Measurements from ENCODE around the gene RABGAP1L. TPM values are rescaled to one million over a fixed set of nuclear protein-coding genes. Genes with fewer than 3 reads are reported as not detected.
"Not testable (repeated sequence)": the region's sequence is repeated elsewhere in the genome, so short reads cannot be mapped to it uniquely, and the experiment has no call there.

Gene RABGAP1L
- total and polyA plus RNA-seq, 2 donors from 2014 or later, result 16.2 to 48.5 TPM

- no peak for TF ChIP-seq CTCF (IDR thresholded peaks at IDR 0.05; ENCODE audit: borderline replicate concordance, extremely low read depth, insufficient read depth)
- intact Hi-C loops (cut with DNase I), result no loop called here
- no peaks in the 10 kb centered on the region for H3K27me3 ChIP-seq (ENCODE audit: control insufficient read depth, insufficient read depth, low read length)
- DNase-seq (no peak), FAIRE-seq (no peak)
- H3K9me3 ChIP-seq (ENCODE audit: control insufficient read depth in 2 of 3, insufficient read depth in 1 of 3, low read length in 3 of 3), result peaks cover 0 to 9% (median 2%) of the 10 kb centered on the region in 3 donors
- no peak overlapping the region for H3K9ac ChIP-seq (ENCODE audit: low read length in 3 of 3)
- H3K4me3 ChIP-seq (ENCODE audit: low read length in 3 of 3), result no peak overlapping the region
- H3K36me3 ChIP-seq (ENCODE audit: control insufficient read depth in 2 of 3, insufficient read depth in 3 of 3, low read length in 3 of 3), result no peaks in the 10 kb centered on the region
- no peaks in the 10 kb centered on the region for H3K4me1 ChIP-seq (ENCODE audit: control insufficient read depth in 2 of 3, insufficient read depth in 2 of 3, low read depth in 1 of 3, low read length in 3 of 3)
- no peak overlapping the region for H3K27ac ChIP-seq (ENCODE audit: low read depth in 2 of 2, low read length in 2 of 2)
Measured at GRCh38 chr1:174531751-174532150, 372.4 kb downstream of the RABGAP1L start.

- H3K27me3 ChIP-seq (ENCODE audit: control insufficient read depth, insufficient read depth, low read length), result no peaks in the 10 kb centered on the region
- intact Hi-C loops (cut with DNase I), result no loop called here
- no peak for DNase-seq
- no peak for FAIRE-seq
- no peaks in the 10 kb centered on the region for H3K4me1 ChIP-seq (ENCODE audit: control insufficient read depth in 2 of 3, insufficient read depth in 2 of 3, low read depth in 1 of 3, low read length in 3 of 3)
- H3K9me3 ChIP-seq (ENCODE audit: control insufficient read depth in 2 of 3, insufficient read depth in 1 of 3, low read length in 3 of 3), result peaks cover 0 to 9% (median 2%) of the 10 kb centered on the region in 3 donors
- no peaks in the 10 kb centered on the region for H3K36me3 ChIP-seq (ENCODE audit: control insufficient read depth in 2 of 3, insufficient read depth in 3 of 3, low read length in 3 of 3)
- H3K9ac ChIP-seq (ENCODE audit: low read length in 3 of 3), result no peak overlapping the region
- TF ChIP-seq CTCF (IDR thresholded peaks at IDR 0.05; ENCODE audit: borderline replicate concordance, extremely low read depth, insufficient read depth), result no peak
- H3K27ac ChIP-seq (ENCODE audit: low read depth in 2 of 2, low read length in 2 of 2), result no peak overlapping the region
- H3K4me3 ChIP-seq (ENCODE audit: low read length in 3 of 3), result no peak overlapping the region
Measured at GRCh38 chr1:174534789-174535188, 375.5 kb downstream of the RABGAP1L start.

- Histone ChIP-seq H3K9ac (ENCODE audit: low read length in 3 of 3) (no peak overlapping the region), H3K36me3 (ENCODE audit: control insufficient read depth in 2 of 3, insufficient read depth in 3 of 3, low read length in 3 of 3) (no peaks in the 10 kb centered on the region), H3K9me3 (ENCODE audit: control insufficient read depth in 2 of 3, insufficient read depth in 1 of 3, low read length in 3 of 3) (peaks cover 0 to 9% (median 2%) of the 10 kb centered on the region in 3 donors), H3K4me3 (ENCODE audit: low read length in 3 of 3) (no peak overlapping the region), H3K27ac (ENCODE audit: low read depth in 2 of 2, low read length in 2 of 2) (no peak overlapping the region), H3K4me1 (ENCODE audit: control insufficient read depth in 2 of 3, insufficient read depth in 2 of 3, low read depth in 1 of 3, low read length in 3 of 3) (no peaks in the 10 kb centered on the region), H3K27me3 (ENCODE audit: control insufficient read depth, insufficient read depth, low read length) (no peaks in the 10 kb centered on the region)
- intact Hi-C loops (cut with DNase I), result no loop called here
- FAIRE-seq, result no peak
- no peak for DNase-seq
- TF ChIP-seq CTCF (IDR thresholded peaks at IDR 0.05; ENCODE audit: borderline replicate concordance, extremely low read depth, insufficient read depth), result no peak
Measured at GRCh38 chr1:174535207-174535606, 375.9 kb downstream of the RABGAP1L start.

- H3K9ac ChIP-seq (ENCODE audit: low read length in 3 of 3); H3K27ac ChIP-seq (ENCODE audit: low read depth in 2 of 2, low read length in 2 of 2); H3K4me3 ChIP-seq (ENCODE audit: low read length in 3 of 3); DNase-seq; H3K36me3 ChIP-seq (ENCODE audit: control insufficient read depth in 2 of 3, insufficient read depth in 3 of 3, low read length in 3 of 3); FAIRE-seq; intact Hi-C loops (cut with DNase I); H3K9me3 ChIP-seq (ENCODE audit: control insufficient read depth in 2 of 3, insufficient read depth in 1 of 3, low read length in 3 of 3); H3K4me1 ChIP-seq (ENCODE audit: control insufficient read depth in 2 of 3, insufficient read depth in 2 of 3, low read depth in 1 of 3, low read length in 3 of 3); H3K27me3 ChIP-seq (ENCODE audit: control insufficient read depth, insufficient read depth, low read length): not testable (repeated sequence)
Measured at GRCh38 chr1:174543421-174543820, 384.1 kb downstream of the RABGAP1L start.
